Panc1 (cell line): Measurements from ENCODE around the gene SPECC1L. TPM values are rescaled to one million over a fixed set of nuclear protein-coding genes. Genes with fewer than 3 reads are reported as not detected.

Experiments used
- ATAC-seq: fragments of 200-7000 bp; cut with Tn5 transposase; 2 replicates; pipeline ENCODE4 v1.9.1; 2020; ENCODE audit warnings: mild to moderate bottlenecking, moderate library complexity
- BruUV-seq: library from RNA; stranded (reverse); fragments of 400-500 nt; replicated peaks from 2 replicates; lab custom pipeline; 2021; lab: Mats Ljungman, UMichigan
- CTCF ChIA-PET: fragments of 300-600 bp; sonication (Branson Sonifier 250); formaldehyde crosslinking; loops from one replicate; lab custom pipeline; 2022; ENCODE audit warnings: antibody characterized with exemption; lab: Charles Lee
- POLR2A ChIA-PET: fragments of 300-600 bp; sonication (Branson Sonifier 250); formaldehyde crosslinking; loops from one replicate; lab custom pipeline; 2022; ENCODE audit warnings: antibody characterized with exemption; lab: Charles Lee
- DNase-seq: peaks from one replicate; pipeline ENCODE4 v3.0.0-alpha.2; 2010; ENCODE audit warnings: low read depth, low spot score
- H3K27ac ChIP-seq: 2 replicates; pipeline ENCODE4 v1.5.1; 2011; ENCODE audit warnings: mild to moderate bottlenecking, low read length, inconsistent platforms
- H3K27me3 ChIP-seq: fragments of 200-500 bp; sonication (Bioruptor generic); 2 replicates; pipeline ENCODE4 v1.6.0; 2014; ENCODE audit warnings: low read length, inconsistent platforms; ENCODE audit not compliant: control insufficient read depth, insufficient read depth
- H3K36me3 ChIP-seq: fragments of 200-500 bp; sonication (Bioruptor generic); 2 replicates; pipeline ENCODE4 v1.5.1; 2014; ENCODE audit warnings: inconsistent platforms, mild to moderate bottlenecking, low read length, moderate library complexity; ENCODE audit not compliant: control insufficient read depth, insufficient read depth
- H3K4me1 ChIP-seq: 2 replicates; pipeline ENCODE4 v1.5.1; 2011; ENCODE audit warnings: inconsistent platforms, mild to moderate bottlenecking, low read length, moderate library complexity; ENCODE audit not compliant: control insufficient read depth, insufficient read depth
- H3K4me3 ChIP-seq, 2 experiments: 2 replicates each; pipeline ENCODE4 v1.5.1; 2011 to 2012; ENCODE audit warnings: low read depth in 2 of 2, low read length in 2 of 2, mild to moderate bottlenecking in 2 of 2, inconsistent platforms in 1 of 2, moderate library complexity in 1 of 2
- H3K9me3 ChIP-seq: fragments of 200-500 bp; sonication (Bioruptor generic); 2 replicates; pipeline ENCODE4 v1.5.1; 2014; ENCODE audit warnings: low read depth, mild to moderate bottlenecking, inconsistent platforms, low read length, moderate library complexity; ENCODE audit not compliant: control insufficient read depth, insufficient read depth
- POLR2AphosphoS5 ChIP-seq: IDR thresholded peaks from 2 replicates; pipeline ENCODE4 v1.6.1; 2012; ENCODE audit warnings: mild to moderate bottlenecking, low read depth, low read length, moderate library complexity
- SIN3A ChIP-seq: IDR thresholded peaks from 2 replicates; pipeline ENCODE4 v1.6.1; 2012; ENCODE audit warnings: low read depth, mild to moderate bottlenecking, low read length, moderate library complexity, borderline replicate concordance; ENCODE audit not compliant: insufficient read depth
- TCF7L2 ChIP-seq: IDR thresholded peaks from 2 replicates; pipeline ENCODE4 v1.6.1; 2011; ENCODE audit warnings: mild to moderate bottlenecking, low read depth, low read length, inconsistent platforms
- in situ Hi-C: cut with HindIII; loops from 2 replicates; pipeline ENCODE4 v1.10.0; 2016; ENCODE audit warnings: low sequenced_read_pairs, low pct_unique_long_range_greater_than_20kb
- intact Hi-C: fragments of 100-400 bp; cut with micrococcal nuclease; formaldehyde crosslinking; loops from one replicate; pipeline ENCODE4 v1.10.0; 2022; ENCODE audit not compliant: unreplicated experiment
- total RNA-seq: library from RNA; stranded (reverse); gene quantifications from one replicate; pipeline ENCODE4 v1.2.1, GENCODE V29; 2021; ENCODE audit not compliant: unreplicated experiment
- TF ChIP-seq, protein P1 (sequence below), 2 experiments: IDR thresholded peaks; 2 replicates each; pipeline ENCODE4 v1.6.1; 2011 to 2012; ENCODE audit warnings: low read depth in 2 of 2, control low read depth in 1 of 2, low read length in 1 of 2, mild to moderate bottlenecking in 1 of 2, moderate library complexity in 1 of 2; ENCODE audit not compliant: insufficient read depth in 1 of 2
- TF ChIP-seq, protein P2 (sequence below): fragments of 450-650 bp; IDR thresholded peaks from 2 replicates; pipeline ENCODE4 v1.5.1; 2017; ENCODE audit warnings: mild to moderate bottlenecking

SPECC1L gene
- total RNA-seq, 1 experiment from 2014 or later: 43.3 TPM

DNA sequence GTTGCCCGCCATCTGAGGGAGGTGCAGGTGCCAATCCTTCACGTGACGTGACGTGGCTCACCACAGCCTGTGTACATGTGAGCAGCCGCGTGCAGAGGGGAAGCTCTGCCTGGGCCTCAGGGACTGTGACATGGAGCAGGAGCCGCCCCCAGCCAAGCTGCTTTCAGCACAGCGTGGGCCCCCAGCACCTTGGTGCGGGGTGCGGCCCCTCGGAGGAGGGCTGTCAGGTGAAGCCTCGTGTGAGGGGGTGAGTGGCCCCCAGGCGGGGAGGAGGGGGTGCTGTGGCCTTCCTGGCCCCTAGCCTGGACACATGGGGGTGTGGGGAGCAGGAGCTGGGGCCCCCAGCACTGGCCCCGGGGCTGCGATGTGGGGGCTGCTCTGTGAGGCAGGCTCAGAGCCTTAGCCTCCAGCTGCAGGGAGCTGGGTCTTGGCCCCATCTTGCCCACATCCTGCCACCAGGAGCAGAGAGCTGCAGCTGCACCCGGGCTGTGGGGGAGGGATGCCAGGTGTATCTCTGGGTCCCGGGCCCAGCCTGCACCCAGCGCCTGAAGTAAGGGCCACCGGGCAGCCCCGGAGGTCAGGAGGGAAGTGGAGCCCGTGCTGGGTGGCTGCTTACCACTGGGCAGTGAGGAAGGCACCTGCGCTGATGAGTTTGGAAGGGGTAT, 157.0 kb downstream of the SPECC1L start, which contains the start of gene ADORA2A:
TSS of gene ADORA2A (plus strand) at position 100 of the 665 bp plus-strand sequence. CDS start 5,806 bp downstream, outside the sequence.
- no peaks in the 10 kb centered on the region for H3K36me3 ChIP-seq
- ATAC-seq (no peak), DNase-seq (no peak)
- POLR2A ChIA-PET: no interaction called here
- H3K27me3 ChIP-seq: no peaks in the 10 kb centered on the region
- no peak within 1 kb of the TSS for H3K4me3 ChIP-seq
- CTCF ChIA-PET: interaction anchor here (0.6 kb wide), 2 partner anchors 75 to 101 kb away, joined by 3 read pairs; no protein-coding TSS in a partner anchor
- in situ Hi-C loops (no loop called here), intact Hi-C loops (loop anchor here (5.0 kb wide), 1 partner anchor 95 kb away; no protein-coding TSS in a partner anchor)
- H3K27ac ChIP-seq: no peak within 1 kb of the TSS
- no TSS peak for BruUV-seq
- TF ChIP-seq, protein P1, sequence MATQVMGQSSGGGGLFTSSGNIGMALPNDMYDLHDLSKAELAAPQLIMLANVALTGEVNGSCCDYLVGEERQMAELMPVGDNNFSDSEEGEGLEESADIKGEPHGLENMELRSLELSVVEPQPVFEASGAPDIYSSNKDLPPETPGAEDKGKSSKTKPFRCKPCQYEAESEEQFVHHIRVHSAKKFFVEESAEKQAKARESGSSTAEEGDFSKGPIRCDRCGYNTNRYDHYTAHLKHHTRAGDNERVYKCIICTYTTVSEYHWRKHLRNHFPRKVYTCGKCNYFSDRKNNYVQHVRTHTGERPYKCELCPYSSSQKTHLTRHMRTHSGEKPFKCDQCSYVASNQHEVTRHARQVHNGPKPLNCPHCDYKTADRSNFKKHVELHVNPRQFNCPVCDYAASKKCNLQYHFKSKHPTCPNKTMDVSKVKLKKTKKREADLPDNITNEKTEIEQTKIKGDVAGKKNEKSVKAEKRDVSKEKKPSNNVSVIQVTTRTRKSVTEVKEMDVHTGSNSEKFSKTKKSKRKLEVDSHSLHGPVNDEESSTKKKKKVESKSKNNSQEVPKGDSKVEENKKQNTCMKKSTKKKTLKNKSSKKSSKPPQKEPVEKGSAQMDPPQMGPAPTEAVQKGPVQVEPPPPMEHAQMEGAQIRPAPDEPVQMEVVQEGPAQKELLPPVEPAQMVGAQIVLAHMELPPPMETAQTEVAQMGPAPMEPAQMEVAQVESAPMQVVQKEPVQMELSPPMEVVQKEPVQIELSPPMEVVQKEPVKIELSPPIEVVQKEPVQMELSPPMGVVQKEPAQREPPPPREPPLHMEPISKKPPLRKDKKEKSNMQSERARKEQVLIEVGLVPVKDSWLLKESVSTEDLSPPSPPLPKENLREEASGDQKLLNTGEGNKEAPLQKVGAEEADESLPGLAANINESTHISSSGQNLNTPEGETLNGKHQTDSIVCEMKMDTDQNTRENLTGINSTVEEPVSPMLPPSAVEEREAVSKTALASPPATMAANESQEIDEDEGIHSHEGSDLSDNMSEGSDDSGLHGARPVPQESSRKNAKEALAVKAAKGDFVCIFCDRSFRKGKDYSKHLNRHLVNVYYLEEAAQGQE (IDR thresholded peaks at IDR 0.05; ENCODE audit: insufficient read depth in 1 of 2, low read depth in 2 of 2, low read length in 1 of 2): no peak
- TF ChIP-seq, protein P2, sequence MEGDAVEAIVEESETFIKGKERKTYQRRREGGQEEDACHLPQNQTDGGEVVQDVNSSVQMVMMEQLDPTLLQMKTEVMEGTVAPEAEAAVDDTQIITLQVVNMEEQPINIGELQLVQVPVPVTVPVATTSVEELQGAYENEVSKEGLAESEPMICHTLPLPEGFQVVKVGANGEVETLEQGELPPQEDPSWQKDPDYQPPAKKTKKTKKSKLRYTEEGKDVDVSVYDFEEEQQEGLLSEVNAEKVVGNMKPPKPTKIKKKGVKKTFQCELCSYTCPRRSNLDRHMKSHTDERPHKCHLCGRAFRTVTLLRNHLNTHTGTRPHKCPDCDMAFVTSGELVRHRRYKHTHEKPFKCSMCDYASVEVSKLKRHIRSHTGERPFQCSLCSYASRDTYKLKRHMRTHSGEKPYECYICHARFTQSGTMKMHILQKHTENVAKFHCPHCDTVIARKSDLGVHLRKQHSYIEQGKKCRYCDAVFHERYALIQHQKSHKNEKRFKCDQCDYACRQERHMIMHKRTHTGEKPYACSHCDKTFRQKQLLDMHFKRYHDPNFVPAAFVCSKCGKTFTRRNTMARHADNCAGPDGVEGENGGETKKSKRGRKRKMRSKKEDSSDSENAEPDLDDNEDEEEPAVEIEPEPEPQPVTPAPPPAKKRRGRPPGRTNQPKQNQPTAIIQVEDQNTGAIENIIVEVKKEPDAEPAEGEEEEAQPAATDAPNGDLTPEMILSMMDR: no peak
- TF ChIP-seq SIN3A: no peak
- no peak for TF ChIP-seq TCF7L2
- TF ChIP-seq POLR2AphosphoS5: no peak
- peaks cover 8% of the 10 kb centered on the region; the same call in 1 of the 2 replicates for H3K4me1 ChIP-seq
- no peaks in the 10 kb centered on the region for H3K9me3 ChIP-seq

DNA sequence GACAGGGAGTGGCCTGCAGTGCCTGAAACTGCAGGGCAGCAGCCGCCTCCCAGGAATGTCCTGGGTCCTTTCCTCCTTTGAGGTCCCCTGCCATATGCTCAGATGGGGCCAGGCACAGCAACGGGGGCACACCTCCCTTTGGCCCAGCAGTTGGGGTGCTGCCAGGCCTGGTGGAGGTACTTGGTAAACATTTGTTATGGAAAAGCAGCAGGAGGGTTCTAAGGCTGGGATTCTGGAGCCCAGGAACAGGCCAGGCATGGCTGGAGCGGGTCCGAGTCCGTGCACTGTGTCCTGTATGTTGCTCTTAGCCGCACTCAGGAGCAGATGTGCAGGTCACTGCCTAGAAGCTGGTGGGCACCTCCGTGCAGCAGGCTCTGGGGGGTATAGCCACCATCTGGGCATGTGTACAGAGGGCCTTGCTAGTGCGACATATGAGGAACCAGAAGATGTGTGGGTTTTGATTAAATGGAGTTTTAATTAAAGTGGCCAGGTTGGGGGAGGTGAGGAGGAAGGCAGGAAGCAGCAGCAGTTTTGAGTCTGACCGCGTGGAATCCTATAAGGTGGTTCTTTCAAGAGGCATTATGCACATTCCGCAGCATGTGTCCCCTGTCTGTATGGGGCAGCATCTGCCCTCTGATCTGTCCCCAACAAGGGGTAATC, 158.2 kb downstream of the SPECC1L start:
- BruUV-seq: no TSS peak
- no peaks in the 10 kb centered on the region for H3K27me3 ChIP-seq
- no peak overlapping the region for H3K4me3 ChIP-seq
- POLR2A ChIA-PET: no interaction called here
- in situ Hi-C loops: no loop called here
- CTCF ChIA-PET: no interaction called here
- no peak for DNase-seq
- peaks cover 8% of the 10 kb centered on the region; the same call in 1 of the 2 replicates for H3K4me1 ChIP-seq
- no peaks in the 10 kb centered on the region for H3K36me3 ChIP-seq
- no peak for ATAC-seq
- no peak overlapping the region for H3K27ac ChIP-seq
- intact Hi-C loops: loop anchor here (5.0 kb wide), 1 partner anchor 93 kb away; no protein-coding TSS in a partner anchor
- TF ChIP-seq TCF7L2 (no peak), SIN3A (no peak), POLR2AphosphoS5 (no peak)
- TF ChIP-seq, protein P1 (IDR thresholded peaks at IDR 0.05; ENCODE audit: insufficient read depth in 1 of 2, low read depth in 2 of 2, low read length in 1 of 2): no peak
- TF ChIP-seq, protein P2: no peak
- no peaks in the 10 kb centered on the region for H3K9me3 ChIP-seq
